Adrenal gland (tissue), 5 donors: Measurements from ENCODE around the gene FYN.

Experiments
- CTCF ChIP-seq, 6 experiments: fragments of 450-650 bp in 4 of 6; fragments of 200-600 bp in 2 of 6; sonication (generic) in 1 of 6; IDR thresholded peaks; 1 replicate in 5 of 6; 2 replicates in 1 of 6; pipeline versions ENCODE4 v1.5.1 to v1.8.0; 2016 to 2021; ENCODE audit warnings: antibody characterized with exemption in 6 of 6, mild to moderate bottlenecking in 2 of 6, moderate library complexity in 1 of 6
- POLR2A ChIP-seq, 2 donors: fragments of 450-650 bp; IDR thresholded peaks; one replicate each; pipeline ENCODE4 v1.6.1; 2017; ENCODE audit warnings: antibody characterized with exemption in 2 of 2, mild to moderate bottlenecking in 2 of 2, moderate library complexity in 1 of 2
- donor health status: DM: no; HTN: no; CAD: no.

GRCh38 chr6:111724039-111724438 is 149.2 kb downstream of the FYN start:
- TF ChIP-seq CTCF (IDR thresholded peaks at IDR 0.05) (no peak), POLR2A (IDR thresholded peaks at IDR 0.05) (no peak)
